Fibroblast of skin of scalp (primary cell): Measurements from ENCODE around the gene MYH9. TPM values are rescaled to one million over a fixed set of nuclear protein-coding genes. Genes with fewer than 3 reads are reported as not detected.
"Not testable (repeated sequence)": the region's sequence is repeated elsewhere in the genome, so short reads cannot be mapped to it uniquely, and the experiment has no call there.

Experiments
- DNase-seq: peaks from one replicate; pipeline ENCODE4 v3.0.0-alpha.2; 2013
- polyA plus RNA-seq, 2 experiments: library from polyadenylated mRNA; unstranded; fragments of 120-200 nt; gene quantifications; one replicate each; pipeline ENCODE4 v1.2.1, GENCODE V29; 2013; ENCODE audit not compliant: insufficient read length in 2 of 2

The MYH9 gene
- 2,214 TPM for polyA plus RNA-seq (2013, experiment 1 of 2; ENCODE audit: insufficient read length)
- 1,999 TPM for polyA plus RNA-seq (2013, experiment 2 of 2; ENCODE audit: insufficient read length)

- DNase-seq, result peak; percentile 100
Observed at GRCh38 chr22:36387959-36388726, at the start of gene MYH9. Gene MYH9, minus strand, starts transcription at chr22:36387967. Its CDS starts 38,731 bp downstream, at chr22:36349236.

- DNase-seq, result no peak
Observed at GRCh38 chr22:36435516-36436415, 48.0 kb upstream of the MYH9 start.

- DNase-seq, result no peak
Observed at GRCh38 chr22:36433318-36434231, 45.8 kb upstream of the MYH9 start.

- peak; percentile 83 for DNase-seq
Observed at GRCh38 chr22:36432592-36433317, 45.0 kb upstream of the MYH9 start.

- DNase-seq, result no peak
Observed at GRCh38 chr22:36431977-36432376, 44.2 kb upstream of the MYH9 start.

GRCh38 chr22:36430863-36431262 lies 43.1 kb upstream of the MYH9 start:
- DNase-seq, result no peak

GRCh38 chr22:36427952-36428351 lies 40.2 kb upstream of the MYH9 start:
- not testable (repeated sequence) for DNase-seq

- DNase-seq, result no peak
Observed at GRCh38 chr22:36425977-36426523, 38.3 kb upstream of the MYH9 start.

- no peak for DNase-seq
Observed at GRCh38 chr22:36424901-36425579, 37.3 kb upstream of the MYH9 start.

GRCh38 chr22:36424466-36424865 lies 36.7 kb upstream of the MYH9 start:
- DNase-seq, result not testable (repeated sequence)

- DNase-seq, result peak; percentile 58
Observed at GRCh38 chr22:36423461-36424404, 36.0 kb upstream of the MYH9 start.

GRCh38 chr22:36422287-36423014 lies 34.7 kb upstream of the MYH9 start:
- DNase-seq, result no peak

GRCh38 chr22:36419912-36420882 lies 32.4 kb upstream of the MYH9 start:
- DNase-seq, result no peak

- peak; percentile 57 for DNase-seq
Observed at GRCh38 chr22:36419177-36419911, 31.6 kb upstream of the MYH9 start.

GRCh38 chr22:36417281-36417686 lies 29.5 kb upstream of the MYH9 start:
- peak; percentile 42 for DNase-seq

GRCh38 chr22:36415415-36416168 lies 27.8 kb upstream of the MYH9 start:
- no peak for DNase-seq
